ENCODE measurements around the gene CD200R1. TPM values are rescaled to one million over a fixed set of nuclear protein-coding genes. Genes with fewer than 3 reads are reported as not detected.

CD200R1 gene
- total RNA-seq, 2 experiments from 2014 or later, result 4.1 to 4.4 TPM

DNA sequence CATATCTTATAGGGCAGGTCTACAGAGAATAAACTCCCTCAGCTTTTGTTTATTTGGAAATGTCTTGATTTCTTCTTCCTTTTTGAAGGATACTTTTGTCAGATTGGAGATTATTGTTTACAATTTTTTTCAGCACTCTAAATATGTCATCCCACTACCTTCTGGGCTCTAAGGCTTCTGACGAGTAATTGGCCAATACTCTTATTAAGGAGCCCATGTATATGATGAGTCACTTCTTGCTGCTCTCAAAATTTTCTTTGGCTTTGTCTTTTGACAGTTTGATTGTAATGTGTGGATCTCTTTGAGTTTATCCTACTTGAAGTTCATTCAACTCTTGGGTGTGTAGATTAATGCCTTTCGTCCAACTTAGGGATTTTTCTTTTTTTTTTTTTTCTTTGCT lies 99.3 kb downstream of the CD200R1 start:
- Mint-ChIP-seq H3K36me3 (peaks cover 7% of the 10 kb centered on the region), H3K9me3 (peaks cover 10% of the 10 kb centered on the region), H3K27ac (no peak overlapping the region), H3K4me3 (no peak overlapping the region), H3K4me1 (ENCODE audit: low read depth) (no peaks in the 10 kb centered on the region), H3K27me3 (no peaks in the 10 kb centered on the region)
- no peak for DNase-seq
- ChIA-PET POLR2A (no interaction called here), CTCF (no interaction called here)
- intact Hi-C loops (cut with micrococcal nuclease), result no loop called here

DNA sequence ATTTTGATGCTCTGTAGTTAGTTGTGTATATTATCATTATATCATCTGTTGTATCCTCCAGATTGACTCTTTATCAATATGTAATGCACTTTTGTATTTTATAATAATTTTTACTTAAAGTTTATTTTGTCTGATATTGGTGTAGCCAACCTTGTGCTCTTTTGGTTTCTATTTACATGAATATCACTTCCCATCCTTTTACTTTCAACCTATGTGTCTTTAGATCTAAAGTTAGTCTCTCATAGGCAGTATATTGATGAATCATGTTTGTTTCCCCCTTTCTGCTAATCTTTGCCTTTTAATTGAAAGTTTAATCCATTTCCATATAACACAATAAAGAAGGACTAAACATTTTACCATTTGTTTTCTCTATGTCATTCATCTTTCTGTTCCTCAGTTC lies 100.2 kb downstream of the CD200R1 start:
- POLR2A ChIA-PET, result no interaction called here
- CTCF ChIA-PET, result no interaction called here
- intact Hi-C loops (cut with micrococcal nuclease), result no loop called here
- Mint-ChIP-seq H3K27ac (no peak overlapping the region), H3K4me1 (ENCODE audit: low read depth) (no peaks in the 10 kb centered on the region), H3K27me3 (no peaks in the 10 kb centered on the region), H3K36me3 (peaks cover 10% of the 10 kb centered on the region), H3K9me3 (peaks cover 18% of the 10 kb centered on the region), H3K4me3 (no peak overlapping the region)
- DNase-seq, result no peak

DNA sequence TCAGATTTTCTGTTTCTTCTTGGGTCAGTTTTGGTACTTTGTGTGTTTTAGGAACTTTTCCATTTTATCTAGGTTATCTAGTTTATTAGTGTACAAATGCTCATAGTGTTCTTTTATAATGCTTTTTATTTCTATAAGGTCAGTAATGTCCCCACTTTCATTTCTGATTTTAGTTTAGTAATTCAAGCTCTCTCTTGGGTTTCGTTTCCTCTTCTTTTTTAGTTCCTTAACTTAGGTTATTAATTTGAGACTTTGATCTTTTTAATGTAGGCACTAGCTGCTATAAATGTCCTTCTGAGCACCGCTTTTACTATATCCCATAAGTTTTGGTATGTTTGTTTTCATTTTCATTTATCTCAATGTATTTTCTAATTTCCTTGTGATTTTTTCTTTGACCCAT lies 101.3 kb downstream of the CD200R1 start:
- intact Hi-C loops (cut with micrococcal nuclease), result no loop called here
- H3K4me3 Mint-ChIP-seq, result no peak overlapping the region

DNA sequence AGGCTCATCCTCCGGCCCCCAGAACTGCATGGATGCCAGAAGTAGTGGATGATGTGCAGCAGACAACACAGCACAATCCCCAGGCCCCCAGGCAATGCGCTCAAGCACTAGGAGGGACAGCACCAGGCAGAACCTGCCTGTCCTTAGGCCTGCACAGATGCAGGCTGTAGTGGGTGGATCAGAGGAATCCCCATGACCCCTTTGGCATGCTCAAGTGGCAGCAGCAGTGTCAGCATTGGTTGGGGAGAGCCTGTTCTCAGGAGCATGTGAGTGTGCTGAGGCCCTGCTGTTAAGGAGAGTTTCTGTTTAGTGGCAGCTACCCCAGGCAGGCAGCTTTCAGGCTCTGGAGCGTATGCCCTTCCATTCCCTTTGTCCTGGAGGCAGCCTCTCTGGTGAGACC lies 103.2 kb downstream of the CD200R1 start:
- POLR2A ChIA-PET, result no interaction called here
- Mint-ChIP-seq H3K4me3 (no peak overlapping the region), H3K36me3 (peaks cover 11% of the 10 kb centered on the region), H3K27ac (no peak overlapping the region), H3K9me3 (peaks cover 20% of the 10 kb centered on the region), H3K4me1 (ENCODE audit: low read depth) (no peaks in the 10 kb centered on the region), H3K27me3 (no peaks in the 10 kb centered on the region)
- no peak for DNase-seq
- CTCF ChIA-PET, result no interaction called here
- intact Hi-C loops (cut with micrococcal nuclease), result no loop called here

More for the DNA sequence above, 101.3 kb downstream of the CD200R1 start:
- Mint-ChIP-seq H3K27me3 (no peaks in the 10 kb centered on the region), H3K9me3 (peaks cover 21% of the 10 kb centered on the region), H3K36me3 (peaks cover 14% of the 10 kb centered on the region), H3K27ac (no peak overlapping the region), H3K4me1 (ENCODE audit: low read depth) (no peaks in the 10 kb centered on the region)
- CTCF ChIA-PET, result no interaction called here
- POLR2A ChIA-PET, result no interaction called here
- no peak for DNase-seq

Other genes starting within 250 kb of the CD200R1 start
- gene CD200R1L, start 128.2 kb downstream of the CD200R1 start, total RNA-seq, result not detected
- 10 to 100 TPM; 34.7 to 35.7 TPM for gene GTPBP8, start 15.9 kb upstream of the CD200R1 start, total RNA-seq
- gene BOC, start 236.5 kb upstream of the CD200R1 start, total RNA-seq, result not detected